CD14-positive monocyte (primary cell): ENCODE measurements around the gene CLASP1. TPM values are rescaled to one million over a fixed set of nuclear protein-coding genes. Genes with fewer than 3 reads are reported as not detected.

ENCODE experiments used
- DNase-seq, 3 donors: peaks; one replicate each; pipeline ENCODE4 v3.0.0-alpha.2; 2011 to 2022
- H2AFZ ChIP-seq: 2 replicates; pipeline ENCODE4 v1.6.0; 2012; ENCODE audit warnings: mild to moderate bottlenecking, low read depth, low read length, inconsistent platforms; ENCODE audit not compliant: insufficient read depth, poor library complexity, severe bottlenecking
- H3K27ac ChIP-seq, 2 donors: 1 replicate in 1 of 2; 2 replicates in 1 of 2; pipeline ENCODE4 v1.5.1; 2012 to 2013; ENCODE audit warnings: low read length in 2 of 2, control low read depth in 1 of 2, inconsistent platforms in 1 of 2, low read depth in 1 of 2, mild to moderate bottlenecking in 1 of 2
- H3K27me3 ChIP-seq, 2 donors: one replicate each; pipeline versions ENCODE4 v1.6.0 to v1.6.1; 2011 to 2013; ENCODE audit warnings: low read length in 2 of 2; ENCODE audit not compliant: control insufficient read depth in 2 of 2, insufficient read depth in 2 of 2
- H3K36me3 ChIP-seq, 2 donors: replicated peaks in 1 of 2; 1 replicate in 1 of 2; 2 replicates in 1 of 2; pipeline versions ENCODE4 v1.5.1 to v1.6.1; 2012 to 2013; ENCODE audit warnings: low read length in 2 of 2, control low read depth in 1 of 2, inconsistent platforms in 1 of 2, mild to moderate bottlenecking in 1 of 2; ENCODE audit not compliant: insufficient read depth in 2 of 2, control insufficient read depth in 1 of 2
- H3K4me1 ChIP-seq, 2 donors: 1 replicate in 1 of 2; 2 replicates in 1 of 2; pipeline versions ENCODE4 v1.5.1 to v1.6.1; 2012 to 2013; ENCODE audit warnings: low read length in 2 of 2, control low read depth in 1 of 2, inconsistent platforms in 1 of 2, mild to moderate bottlenecking in 1 of 2, moderate library complexity in 1 of 2; ENCODE audit not compliant: insufficient read depth in 2 of 2, control insufficient read depth in 1 of 2
- H3K4me2 ChIP-seq: replicated peaks from 2 replicates; pipeline ENCODE3; 2012; ENCODE audit warnings: low read length, moderate library complexity, mild to moderate bottlenecking; ENCODE audit not compliant: poor library complexity, severe bottlenecking; ENCODE audit errors: extremely low read depth
- H3K4me3 ChIP-seq, 3 experiments: fragments of 200-600 bp in 1 of 3; sonication (generic) in 1 of 3; replicated peaks in 1 of 3; 1 replicate in 2 of 3; 2 replicates in 1 of 3; pipeline ENCODE4 v1.5.1; 2011 to 2013; ENCODE audit warnings: low read length in 3 of 3, mild to moderate bottlenecking in 3 of 3, control low read depth in 2 of 3, low read depth in 2 of 3, inconsistent platforms in 1 of 3, moderate library complexity in 1 of 3
- H3K79me2 ChIP-seq: 2 replicates; pipeline ENCODE4 v1.6.0; 2012; ENCODE audit warnings: mild to moderate bottlenecking, control low read depth, inconsistent platforms, low read length, moderate library complexity; ENCODE audit not compliant: insufficient read depth
- H3K9ac ChIP-seq: 2 replicates; pipeline ENCODE4 v1.6.0; 2017; ENCODE audit warnings: low read length, mild to moderate bottlenecking; ENCODE audit not compliant: insufficient read depth, poor library complexity, severe bottlenecking
- H3K9me3 ChIP-seq, 2 donors: replicated peaks in 1 of 2; 1 replicate in 1 of 2; 2 replicates in 1 of 2; pipeline versions ENCODE4 v1.5.1 to v1.6.1; 2012 to 2013; ENCODE audit warnings: low read length in 2 of 2, control low read depth in 1 of 2; ENCODE audit not compliant: control insufficient read depth in 1 of 2, insufficient read depth in 1 of 2
- H4K20me1 ChIP-seq: 2 replicates; pipeline ENCODE4 v1.6.0; 2012; ENCODE audit warnings: mild to moderate bottlenecking, low read length, control low read depth, moderate library complexity; ENCODE audit not compliant: insufficient read depth
- H3K27ac Mint-ChIP-seq, 7 donors: one replicate each; pipeline ENCODE4 v1.8.0; 2020; ENCODE audit warnings: mild to moderate bottlenecking in 7 of 7, mixed read lengths in 7 of 7, moderate library complexity in 6 of 7, inconsistent platforms in 2 of 7
- H3K27me3 Mint-ChIP-seq, 3 donors: one replicate each; pipeline ENCODE4 v1.8.0; 2021 to 2022; ENCODE audit warnings: low read depth in 3 of 3, mild to moderate bottlenecking in 3 of 3, mixed read lengths in 3 of 3, moderate library complexity in 3 of 3, inconsistent platforms in 1 of 3
- H3K36me3 Mint-ChIP-seq, 2 donors: one replicate each; pipeline ENCODE4 v1.8.0; 2020; ENCODE audit warnings: mixed read lengths in 2 of 2, inconsistent platforms in 1 of 2, mild to moderate bottlenecking in 1 of 2
- H3K4me1 Mint-ChIP-seq: one replicate; pipeline ENCODE4 v1.8.0; 2020; ENCODE audit warnings: mild to moderate bottlenecking, mixed read lengths
- H3K4me3 Mint-ChIP-seq, 2 donors: one replicate each; pipeline ENCODE4 v1.8.0; 2020; ENCODE audit warnings: mild to moderate bottlenecking in 2 of 2, mixed read lengths in 2 of 2, moderate library complexity in 1 of 2
- H3K9me3 Mint-ChIP-seq, 7 donors: one replicate each; pipeline ENCODE4 v1.8.0; 2020 to 2022; ENCODE audit warnings: mixed read lengths in 7 of 7, mild to moderate bottlenecking in 6 of 7, moderate library complexity in 6 of 7, inconsistent platforms in 2 of 7
- CTCF ChIP-seq: fragments of 200-600 bp; IDR thresholded peaks from one replicate; pipeline ENCODE4 v1.8.0; 2022; ENCODE audit warnings: antibody characterized with exemption, mild to moderate bottlenecking
- WGBS: methylation state at CpG from one replicate; pipeline ENCODE4 v1.1.5; 2013; ENCODE audit warnings: missing lambda C conversion rate; ENCODE audit not compliant: insufficient coverage; 5-methylcytosine and 5-hydroxymethylcytosine counted together
- intact Hi-C, 2 donors: fragments of 100-400 bp; cut with micrococcal nuclease; formaldehyde crosslinking; loops; one replicate each; pipeline versions ENCODE4 v1.15.0 to v1.15.1; 2023
- polyA plus RNA-seq, 3 donors: library from polyadenylated mRNA; depleted of rRNA in 1 of 3; unstranded in 2 of 3; stranded (reverse) in 1 of 3; fragments of 300-500 nt in 2 of 3; fragments of >200 nt in 1 of 3; fragmentation: Illumina TruSeq in 2 of 3; gene quantifications; 1 replicate in 2 of 3; 2 replicates in 1 of 3; pipeline ENCODE4 v1.2.3, GENCODE V29; 2012 to 2021

Gene CLASP1
- polyA plus RNA-seq, 3 donors = 4.8 to 8.1 (median 7.6) TPM

GRCh38 chr2:121545913-121546312, 103.3 kb downstream of the CLASP1 start:
- H3K36me3 Mint-ChIP-seq = peaks cover 0 to 5% of the 10 kb centered on the region in 2 donors
- intact Hi-C loops = no loop called here
- Histone ChIP-seq H3K36me3 (no peaks in the 10 kb centered on the region), H3K4me3 (no peak overlapping the region), H3K79me2 (peaks cover 97% of the 10 kb centered on the region), H3K9me3 (no peaks in the 10 kb centered on the region), H4K20me1 (peaks cover 84% of the 10 kb centered on the region), H3K4me1 (peaks cover 0 to 2% of the 10 kb centered on the region in 2 donors), H3K27me3 (no peaks in the 10 kb centered on the region), H3K4me2 (no peak overlapping the region), H3K27ac (no peak overlapping the region), H2AFZ (no peak overlapping the region), H3K9ac (no peak overlapping the region)
- WGBS = no CpG with 5 or more reads among the region's 2 CpGs
- H3K27me3 Mint-ChIP-seq = no peaks in the 10 kb centered on the region
- H3K4me3 Mint-ChIP-seq = no peak overlapping the region
- no peak for TF ChIP-seq CTCF
- H3K27ac Mint-ChIP-seq = no peak overlapping the region
- DNase-seq = no peak
- H3K9me3 Mint-ChIP-seq = peaks cover 2 to 10% (median 7%) of the 10 kb centered on the region in 7 donors
- H3K4me1 Mint-ChIP-seq = peaks cover 17% of the 10 kb centered on the region

- Histone ChIP-seq H3K36me3 (no peaks in the 10 kb centered on the region), H3K9me3 (no peaks in the 10 kb centered on the region), H3K4me1 (peaks cover 0 to 2% of the 10 kb centered on the region in 2 donors), H2AFZ (no peak overlapping the region), H3K4me3 (no peak overlapping the region), H3K27me3 (no peaks in the 10 kb centered on the region), H3K4me2 (no peak overlapping the region), H3K27ac (no peak overlapping the region), H3K9ac (no peak overlapping the region), H3K79me2 (peaks cover 97% of the 10 kb centered on the region), H4K20me1 (peaks cover 85% of the 10 kb centered on the region)
- DNase-seq = no peak
- peaks cover 0 to 10% (median 7%) of the 10 kb centered on the region in 7 donors for H3K9me3 Mint-ChIP-seq
- intact Hi-C loops = no loop called here
- no peak overlapping the region for H3K27ac Mint-ChIP-seq
- H3K4me3 Mint-ChIP-seq = no peak overlapping the region
- H3K27me3 Mint-ChIP-seq = no peaks in the 10 kb centered on the region
- no peaks in the 10 kb centered on the region for H3K36me3 Mint-ChIP-seq
- TF ChIP-seq CTCF = no peak
- peaks cover 16% of the 10 kb centered on the region for H3K4me1 Mint-ChIP-seq
- 97% methylated on average over 4 of the region's 7 CpGs for WGBS
Measured at GRCh38 chr2:121545257-121545656, 104.0 kb downstream of the CLASP1 start.
